ENCODE measurements around the gene PDCD1LG2.

GRCh38 chr9:5543875-5544702, 33.8 kb downstream of the PDCD1LG2 start:
- no peak for TF ChIP-seq POLR2A (IDR thresholded peaks at IDR 0.05)
- no peak for TF ChIP-seq CTCF (IDR thresholded peaks at IDR 0.05)
